ENCODE results near the gene KRTAP5-10.
"Not testable (repeated sequence)": the region's sequence is repeated elsewhere in the genome, so short reads cannot be mapped to it uniquely, and the experiment has no call there.

The KRTAP5-10 gene, protein sequence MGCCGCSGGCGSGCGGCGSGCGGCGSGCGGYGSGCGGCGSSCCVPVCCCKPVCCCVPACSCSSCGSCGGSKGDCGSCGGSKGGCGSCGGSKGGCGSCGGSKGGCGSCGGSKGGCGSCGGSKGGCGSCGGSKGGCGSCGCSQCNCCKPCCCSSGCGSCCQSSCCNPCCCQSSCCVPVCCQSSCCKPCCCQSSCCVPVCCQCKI

GRCh38 chr11:71565263-71565662 lies at the start of gene KRTAP5-10:
KRTAP5-10 (plus strand) TSS chr11:71565563; CDS start chr11:71565588, 25 bp downstream.
- DNase-seq = no peak
- in situ Hi-C loops (cut with MboI; ENCODE audit: low pct_unique_long_range_greater_than_20kb, low sequenced_read_pairs) = no loop called here

GRCh38 chr11:71518506-71519471 lies 46.6 kb upstream of the KRTAP5-10 start:
- in situ Hi-C loops (cut with MboI; ENCODE audit: low pct_unique_long_range_greater_than_20kb, low sequenced_read_pairs) = no loop called here
- no peak for DNase-seq

GRCh38 chr11:71519546-71519945 lies 45.8 kb upstream of the KRTAP5-10 start:
- DNase-seq = no peak
- in situ Hi-C loops (cut with MboI; ENCODE audit: low pct_unique_long_range_greater_than_20kb, low sequenced_read_pairs) = no loop called here

DNA sequence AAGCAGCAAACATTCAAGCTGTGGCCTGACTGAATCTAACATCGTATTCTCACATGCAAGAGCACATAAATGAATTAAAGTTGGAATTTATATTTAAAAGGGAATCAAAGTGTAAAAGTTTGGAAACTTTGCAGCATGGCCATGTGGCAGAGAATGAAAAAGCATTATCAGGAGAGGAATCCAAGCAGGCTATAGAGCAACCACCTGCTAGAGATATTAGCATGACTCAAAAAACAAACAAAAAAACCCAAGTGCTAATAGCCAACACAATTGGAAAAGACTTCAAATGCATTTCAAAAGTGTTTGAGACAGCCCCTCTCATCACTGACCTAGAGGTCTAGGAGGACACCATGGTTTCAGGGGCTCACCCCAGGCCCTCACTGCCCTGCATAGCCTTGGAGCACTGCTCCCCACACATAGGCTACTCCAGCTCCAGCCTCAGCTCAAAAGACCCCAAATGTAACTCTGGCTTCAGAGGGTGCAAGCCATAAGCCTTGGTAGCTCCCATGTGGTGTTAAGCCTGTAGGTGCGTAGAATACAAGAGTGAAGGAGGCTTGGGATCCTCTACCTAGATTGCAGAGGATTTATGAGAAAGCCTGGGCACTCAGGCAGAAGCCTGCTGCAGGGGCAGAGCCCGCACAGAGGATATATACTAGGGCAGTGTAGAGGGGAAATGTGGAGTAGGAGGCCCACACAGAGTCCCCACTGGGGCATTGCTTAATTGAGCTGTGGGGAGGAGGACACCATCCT lies 40.0 kb upstream of the KRTAP5-10 start:
- in situ Hi-C loops (cut with MboI; ENCODE audit: low pct_unique_long_range_greater_than_20kb, low sequenced_read_pairs) = no loop called here
- DNase-seq = no peak

- DNase-seq = no peak
- in situ Hi-C loops (cut with MboI; ENCODE audit: low pct_unique_long_range_greater_than_20kb, low sequenced_read_pairs) = no loop called here
These were observed 39.3 kb upstream of the KRTAP5-10 start for GRCh38 chr11:71525938-71526495.

DNA sequence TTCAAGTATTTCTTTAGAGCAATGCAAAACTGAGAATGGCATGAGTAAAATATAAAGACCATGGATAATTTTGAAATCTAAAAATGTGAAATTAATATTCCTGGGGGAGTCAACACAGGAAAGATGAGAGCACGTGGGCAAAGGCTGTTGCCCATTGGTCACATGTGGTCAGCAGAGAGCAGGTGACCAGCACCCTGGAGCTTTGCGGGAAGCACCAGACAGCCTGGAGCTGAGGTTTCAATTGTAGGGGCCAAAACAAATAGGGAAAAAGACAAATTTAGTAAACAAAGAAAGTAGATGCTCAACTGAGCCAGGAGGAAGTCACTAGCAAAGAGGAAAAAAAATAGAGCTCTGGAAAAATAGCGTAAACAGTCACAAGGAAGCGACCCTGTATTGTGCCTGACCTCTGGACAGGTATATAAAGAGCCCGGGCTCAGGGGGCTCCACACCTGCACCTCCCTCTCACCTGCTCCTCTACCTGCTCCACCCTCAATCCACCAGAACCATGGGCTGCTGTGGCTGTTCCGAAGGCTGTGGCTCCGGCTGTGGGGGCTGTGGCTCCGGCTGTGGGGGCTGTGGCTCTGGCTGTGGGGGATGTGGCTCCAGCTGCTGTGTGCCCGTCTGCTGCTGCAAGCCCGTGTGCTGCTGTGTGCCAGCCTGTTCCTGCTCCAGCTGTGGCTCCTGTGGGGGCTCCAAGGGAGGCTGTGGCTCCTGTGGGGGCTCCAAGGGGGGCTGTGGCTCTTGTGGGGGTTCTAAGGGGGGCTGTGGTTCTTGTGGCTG lies 38.4 kb upstream of the KRTAP5-10 start, which contains the start of gene KRTAP5-7:
Gene KRTAP5-7 (plus strand): TSS at position 472 of the 780 bp plus-strand sequence. CDS start 34 bp downstream, at position 506.
- in situ Hi-C loops (cut with MboI; ENCODE audit: low pct_unique_long_range_greater_than_20kb, low sequenced_read_pairs); DNase-seq: not testable (repeated sequence)

GRCh38 chr11:71527576-71528210 lies 37.7 kb upstream of the KRTAP5-10 start:
- no peak for DNase-seq
- in situ Hi-C loops (cut with MboI; ENCODE audit: low pct_unique_long_range_greater_than_20kb, low sequenced_read_pairs) = no loop called here

- DNase-seq = no peak
- in situ Hi-C loops (cut with MboI; ENCODE audit: low pct_unique_long_range_greater_than_20kb, low sequenced_read_pairs) = no loop called here
These were observed 34.8 kb upstream of the KRTAP5-10 start for GRCh38 chr11:71530602-71531001.

DNA sequence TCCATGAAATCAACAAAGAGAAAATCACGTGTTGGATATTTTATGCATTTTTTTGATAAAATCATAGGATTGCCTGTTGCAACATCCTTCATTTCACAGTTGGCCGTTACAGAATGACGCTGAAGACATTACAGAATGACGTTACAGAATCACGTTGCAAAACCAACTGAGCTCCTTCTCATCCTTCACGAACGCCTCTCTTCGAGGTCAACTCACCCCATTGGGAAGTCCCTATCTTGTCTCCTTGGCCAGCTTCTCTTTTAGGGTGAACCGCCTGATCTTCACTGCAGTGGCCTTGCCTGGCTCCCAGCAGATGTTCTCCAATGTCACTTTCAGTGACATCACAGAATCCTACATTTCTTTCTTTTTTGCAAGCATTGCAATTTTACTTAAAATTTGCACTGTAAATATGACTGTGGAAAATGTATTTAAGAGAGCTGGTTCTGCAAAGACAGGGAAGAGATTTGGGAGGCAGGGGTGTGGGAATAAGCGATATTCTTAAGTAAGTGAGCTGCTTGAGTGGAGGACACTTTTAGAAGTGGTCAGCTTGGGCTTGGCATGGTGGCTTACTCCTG lies 33.2 kb upstream of the KRTAP5-10 start:
- in situ Hi-C loops (cut with MboI; ENCODE audit: low pct_unique_long_range_greater_than_20kb, low sequenced_read_pairs) = no loop called here
- DNase-seq = no peak

DNA sequence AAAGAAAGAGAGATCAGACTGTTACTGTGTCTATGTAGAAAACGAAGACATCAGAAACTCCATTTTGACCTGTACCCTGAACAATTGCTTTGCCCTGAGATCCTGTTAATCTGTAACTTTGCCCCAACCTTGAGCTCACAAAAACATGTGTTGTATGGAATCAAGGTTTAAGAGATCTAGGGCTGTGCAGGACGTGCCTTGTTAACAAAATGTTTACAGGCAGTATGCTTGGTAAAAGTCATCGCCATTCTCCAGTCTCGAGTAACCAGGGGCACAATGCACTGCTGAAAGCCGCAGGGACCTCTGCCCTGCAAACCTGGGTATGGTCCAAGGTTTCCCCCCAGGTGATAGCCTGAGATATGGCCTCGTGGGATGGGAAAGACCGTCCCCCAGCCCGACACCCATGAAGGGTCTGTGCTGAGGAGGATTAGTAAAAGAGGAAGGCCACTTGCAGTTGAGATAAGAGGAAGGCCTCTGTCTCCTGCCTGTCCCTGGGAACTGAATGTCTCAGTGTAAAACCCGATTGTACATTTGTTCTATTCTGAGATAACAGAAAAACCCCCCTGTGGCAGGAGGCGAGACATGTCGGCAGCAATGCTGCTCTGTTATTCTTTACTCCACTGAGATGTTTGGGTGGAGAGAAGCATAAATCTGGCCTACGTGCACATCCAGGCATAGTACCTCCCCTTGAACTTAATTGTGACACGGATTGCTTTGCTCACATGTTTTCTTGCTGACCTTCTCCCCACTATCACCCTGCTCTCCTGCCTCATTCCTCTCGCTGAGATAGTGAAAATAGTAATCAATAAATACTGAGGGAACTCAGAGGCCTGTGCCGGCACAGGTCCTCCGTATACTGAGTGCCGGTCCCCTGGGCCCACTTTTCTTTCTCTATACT lies 30.4 kb upstream of the KRTAP5-10 start:
- peak; percentile 70 for DNase-seq
- in situ Hi-C loops (cut with MboI; ENCODE audit: low pct_unique_long_range_greater_than_20kb, low sequenced_read_pairs) = not testable (repeated sequence)

GRCh38 chr11:71535825-71536224 lies 29.5 kb upstream of the KRTAP5-10 start:
- in situ Hi-C loops (cut with MboI; ENCODE audit: low pct_unique_long_range_greater_than_20kb, low sequenced_read_pairs) = no loop called here
- no peak for DNase-seq

DNA sequence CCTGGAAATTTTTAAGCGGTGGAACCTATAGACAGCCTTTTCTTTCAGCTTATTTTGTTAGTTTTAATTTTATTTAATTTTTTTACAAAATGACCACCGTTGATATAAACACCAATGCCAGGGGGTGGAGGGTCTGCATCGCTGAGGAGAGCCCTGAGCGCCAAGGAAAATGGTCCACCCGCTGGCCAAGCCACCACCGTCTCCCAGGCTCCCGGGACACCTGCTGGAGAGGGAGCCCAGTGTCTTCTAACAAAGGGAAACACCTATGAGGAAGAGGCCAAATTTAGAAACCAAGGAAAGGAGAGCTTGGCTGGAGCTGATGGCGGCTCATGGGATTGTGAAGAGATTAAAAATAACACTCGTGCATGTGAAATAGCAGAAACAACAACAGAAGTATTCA lies 27.8 kb upstream of the KRTAP5-10 start:
- in situ Hi-C loops (cut with MboI; ENCODE audit: low pct_unique_long_range_greater_than_20kb, low sequenced_read_pairs) = no loop called here

DNA sequence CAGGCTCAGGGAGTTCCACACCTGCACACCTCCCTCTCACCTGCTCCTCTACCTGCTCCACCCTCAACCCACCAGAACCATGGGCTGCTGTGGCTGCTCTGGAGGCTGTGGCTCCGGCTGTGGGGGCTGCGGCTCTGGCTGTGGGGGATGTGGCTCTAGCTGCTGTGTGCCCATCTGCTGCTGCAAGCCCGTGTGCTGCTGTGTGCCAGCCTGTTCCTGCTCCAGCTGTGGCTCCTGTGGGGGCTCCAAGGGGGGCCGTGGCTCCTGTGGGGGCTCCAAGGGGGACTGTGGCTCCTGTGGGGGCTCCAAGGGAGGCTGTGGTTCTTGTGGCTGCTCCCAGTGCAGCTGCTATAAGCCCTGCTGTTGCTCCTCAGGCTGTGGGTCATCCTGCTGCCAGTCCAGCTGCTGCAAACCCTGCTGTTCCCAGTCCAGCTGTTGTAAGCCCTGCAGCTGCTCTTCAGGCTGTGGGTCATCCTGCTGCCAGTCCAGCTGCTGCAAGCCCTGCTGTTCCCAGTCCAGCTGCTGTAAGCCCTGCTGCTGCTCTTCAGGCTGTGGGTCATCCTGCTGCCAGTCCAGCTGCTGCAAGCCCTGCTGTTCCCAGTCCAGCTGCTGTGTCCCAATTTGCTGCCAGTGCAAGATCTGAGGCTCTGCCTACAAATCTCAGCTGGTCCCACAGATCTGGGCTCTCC lies 27.2 kb upstream of the KRTAP5-10 start, which contains the start of gene KRTAP5-8:
Gene KRTAP5-8 (plus strand): TSS at position 49 of the 689 bp plus-strand sequence. CDS start 31 bp downstream, at position 80.
- DNase-seq; in situ Hi-C loops (cut with MboI; ENCODE audit: low pct_unique_long_range_greater_than_20kb, low sequenced_read_pairs): not testable (repeated sequence)

More for the DNA sequence above, 27.8 kb upstream of the KRTAP5-10 start:
- no peak for DNase-seq

DNA sequence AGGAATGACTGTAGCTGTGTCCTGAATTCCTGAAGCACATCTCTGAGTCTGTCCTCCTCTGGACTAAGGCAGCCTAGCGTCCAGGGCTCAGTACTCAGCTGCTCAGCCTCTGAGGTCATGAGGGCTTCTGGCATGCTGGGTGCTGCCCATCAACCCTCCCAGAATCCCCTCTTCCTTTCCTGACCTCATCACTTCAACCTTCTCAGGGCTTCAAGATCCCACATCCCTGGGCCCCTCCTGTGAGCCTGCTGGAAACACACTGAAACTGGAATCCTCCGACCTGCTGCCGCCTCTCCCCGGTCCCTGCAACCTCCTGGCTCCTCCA lies 26.7 kb upstream of the KRTAP5-10 start:
- no peak for DNase-seq
- in situ Hi-C loops (cut with MboI; ENCODE audit: low pct_unique_long_range_greater_than_20kb, low sequenced_read_pairs) = no loop called here

GRCh38 chr11:71539017-71539416 lies 26.3 kb upstream of the KRTAP5-10 start:
- no peak for DNase-seq
- in situ Hi-C loops (cut with MboI; ENCODE audit: low pct_unique_long_range_greater_than_20kb, low sequenced_read_pairs) = no loop called here

DNA sequence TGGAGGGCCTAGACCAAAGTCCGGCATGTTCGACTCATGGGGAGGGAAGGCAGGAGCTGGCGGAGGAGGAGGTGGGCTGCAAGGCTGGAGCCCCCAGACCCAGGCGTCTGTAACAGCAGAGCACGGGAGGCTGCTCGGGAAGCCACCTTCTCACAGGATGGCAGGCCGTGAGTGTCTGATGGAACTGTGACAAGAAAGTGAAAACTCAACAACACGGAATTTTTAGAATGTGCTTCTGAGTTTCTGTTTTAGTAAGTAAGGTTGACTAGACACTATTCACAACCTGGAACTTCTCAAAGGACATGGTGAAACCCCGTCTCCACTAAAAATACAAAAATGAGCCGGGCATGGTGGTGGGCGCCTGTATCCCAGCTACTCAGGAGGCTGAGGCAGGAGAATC lies 25.4 kb upstream of the KRTAP5-10 start:
- DNase-seq; in situ Hi-C loops (cut with MboI; ENCODE audit: low pct_unique_long_range_greater_than_20kb, low sequenced_read_pairs): not testable (repeated sequence)
